Bone marrow (tissue), 2 donors: ENCODE results near the gene ZNF385D.

Experiments used
- DNase-seq, 2 donors: peaks; one replicate each; lab custom pipeline; 2025; lab: John Stamatoyannopoulos, UW

ZNF385D gene, protein sequence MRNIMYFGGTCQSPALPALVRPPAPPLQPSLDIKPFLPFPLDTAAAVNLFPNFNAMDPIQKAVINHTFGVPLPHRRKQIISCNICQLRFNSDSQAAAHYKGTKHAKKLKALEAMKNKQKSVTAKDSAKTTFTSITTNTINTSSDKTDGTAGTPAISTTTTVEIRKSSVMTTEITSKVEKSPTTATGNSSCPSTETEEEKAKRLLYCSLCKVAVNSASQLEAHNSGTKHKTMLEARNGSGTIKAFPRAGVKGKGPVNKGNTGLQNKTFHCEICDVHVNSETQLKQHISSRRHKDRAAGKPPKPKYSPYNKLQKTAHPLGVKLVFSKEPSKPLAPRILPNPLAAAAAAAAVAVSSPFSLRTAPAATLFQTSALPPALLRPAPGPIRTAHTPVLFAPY

DNA sequence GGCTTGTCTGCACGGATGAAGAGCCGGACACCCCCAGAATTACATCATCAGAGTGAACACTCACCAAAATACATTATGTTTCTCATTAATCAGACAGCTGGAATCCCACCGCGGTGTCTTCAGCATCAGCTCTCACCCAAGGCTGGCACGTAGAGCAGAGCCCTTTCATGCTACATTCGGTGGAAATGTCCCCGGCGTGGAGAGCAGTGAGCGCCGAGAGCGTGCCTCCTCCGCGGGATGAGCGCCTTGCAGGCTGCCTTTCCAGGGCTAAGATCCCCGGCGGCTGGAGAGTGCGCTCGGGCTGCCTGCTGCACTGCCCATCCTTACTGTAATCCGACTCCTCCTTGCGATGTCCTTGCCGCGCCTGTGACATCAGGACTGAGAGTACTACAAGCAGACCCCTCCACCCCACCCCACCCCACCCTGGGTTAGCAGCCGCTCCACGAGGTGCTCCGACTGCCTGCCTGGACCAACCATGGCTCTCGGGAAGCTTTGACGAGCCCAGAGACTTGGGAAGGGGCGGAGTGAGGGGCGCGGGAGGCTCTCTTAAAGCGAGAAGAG is at the start of gene ZNF385D:
TSS of gene ZNF385D (minus strand) at position 380 of the 561 bp plus-strand sequence. CDS start at position 86, 294 bp downstream.
- DNase-seq = no peak

DNA sequence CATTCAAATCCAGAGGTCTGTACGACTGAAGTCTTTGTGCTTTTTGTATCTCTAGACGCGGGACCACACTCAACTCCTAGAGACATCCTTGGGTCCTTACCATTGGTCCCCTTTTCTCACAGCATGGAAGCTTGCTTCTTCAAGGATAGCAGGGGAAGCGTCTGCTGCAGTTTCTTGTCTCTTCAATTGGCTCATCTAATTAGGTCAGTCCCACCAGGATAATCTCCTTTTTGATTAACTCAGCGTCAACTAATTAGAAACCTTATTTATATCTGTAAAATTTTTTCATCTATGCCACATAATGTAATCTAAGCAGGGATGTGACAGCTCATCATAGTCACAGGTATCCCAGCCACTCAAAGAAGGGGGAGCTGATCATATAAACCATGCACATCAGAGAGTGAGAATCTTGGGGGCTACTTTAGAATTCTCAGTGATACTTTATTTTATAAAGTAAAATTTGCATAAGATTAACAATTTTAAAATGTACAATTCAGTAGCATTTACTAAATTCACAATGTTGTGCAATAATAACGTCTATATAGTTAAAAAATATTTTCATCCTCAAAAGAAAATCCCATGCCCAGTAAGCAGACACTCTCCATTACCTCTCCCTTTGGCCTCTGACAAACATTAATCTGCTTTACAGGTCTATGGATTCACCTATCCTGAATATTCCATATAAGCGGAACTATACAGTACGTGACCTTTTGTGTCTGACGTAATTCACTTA is 47.5 kb upstream of the ZNF385D start:
- no peak for DNase-seq

DNA sequence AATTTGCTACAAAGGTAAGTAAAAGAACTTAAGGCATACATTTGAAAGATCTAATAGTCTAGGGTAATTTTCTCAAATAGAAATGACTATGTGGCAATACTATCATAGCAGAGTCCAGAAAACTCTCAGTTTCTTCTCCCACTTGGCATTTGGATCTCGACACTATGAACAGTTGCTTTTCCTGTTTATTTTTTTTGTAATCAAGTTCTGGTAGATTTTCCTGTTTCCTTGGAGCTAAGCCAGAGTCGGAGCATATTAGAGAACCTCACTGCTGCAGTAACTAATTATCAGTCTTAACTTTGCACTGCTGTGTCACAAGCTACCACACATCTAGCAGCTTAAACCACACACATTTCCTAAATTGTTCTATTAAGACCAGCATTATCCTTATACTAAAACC is 44.9 kb upstream of the ZNF385D start:
- DNase-seq = no peak

DNA sequence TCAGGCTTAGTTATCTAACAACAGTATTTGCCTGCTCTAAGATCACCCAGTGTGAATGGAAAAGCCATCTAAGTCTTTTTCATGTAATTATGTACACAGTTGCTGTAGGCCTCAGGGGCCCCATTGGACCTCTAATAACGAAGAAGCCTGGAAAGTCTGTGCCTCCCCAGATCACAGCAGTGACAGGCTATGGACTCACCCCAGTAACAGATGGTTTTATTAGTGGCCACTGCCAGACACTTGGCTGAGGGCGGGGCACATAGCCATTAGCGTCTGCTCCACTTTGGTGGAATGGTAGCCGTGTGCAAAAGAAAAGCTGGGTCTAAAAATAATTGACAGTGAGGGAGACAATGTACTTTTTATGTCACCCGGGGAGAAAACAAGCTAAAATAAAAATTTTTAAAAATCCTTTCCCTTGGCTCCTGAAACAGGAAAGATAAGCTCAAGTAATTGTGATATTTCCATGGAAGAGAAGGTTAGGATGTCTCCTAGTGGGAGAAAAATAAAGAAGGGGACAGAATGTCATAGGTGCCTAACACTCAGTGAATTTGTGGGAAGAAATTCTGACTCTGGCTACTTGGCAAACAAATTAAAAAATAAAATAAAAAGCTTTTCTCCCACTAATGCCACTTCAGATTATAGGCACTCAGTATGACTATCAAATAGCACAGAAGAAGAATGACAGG is 44.3 kb upstream of the ZNF385D start:
- DNase-seq = no peak

DNA sequence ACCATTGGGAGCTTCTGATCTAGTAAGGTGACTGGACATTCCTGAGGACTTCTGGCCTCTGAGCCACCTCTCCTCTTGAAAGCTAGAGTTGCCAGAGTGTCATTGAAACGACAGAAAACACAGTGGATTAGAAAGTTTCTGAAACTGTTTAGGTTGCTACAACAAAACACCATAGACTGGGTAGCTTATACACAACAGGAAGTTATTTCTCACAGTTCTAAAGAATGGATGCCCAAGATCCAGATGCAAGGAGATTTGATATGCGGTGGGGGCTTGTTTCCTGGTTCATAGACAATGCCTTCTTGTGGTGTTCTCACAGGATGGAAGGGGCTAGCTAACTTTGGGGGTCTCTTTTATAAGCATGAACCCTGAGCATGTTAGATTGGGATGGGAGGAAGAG is 43.3 kb upstream of the ZNF385D start:
- no peak for DNase-seq

DNA sequence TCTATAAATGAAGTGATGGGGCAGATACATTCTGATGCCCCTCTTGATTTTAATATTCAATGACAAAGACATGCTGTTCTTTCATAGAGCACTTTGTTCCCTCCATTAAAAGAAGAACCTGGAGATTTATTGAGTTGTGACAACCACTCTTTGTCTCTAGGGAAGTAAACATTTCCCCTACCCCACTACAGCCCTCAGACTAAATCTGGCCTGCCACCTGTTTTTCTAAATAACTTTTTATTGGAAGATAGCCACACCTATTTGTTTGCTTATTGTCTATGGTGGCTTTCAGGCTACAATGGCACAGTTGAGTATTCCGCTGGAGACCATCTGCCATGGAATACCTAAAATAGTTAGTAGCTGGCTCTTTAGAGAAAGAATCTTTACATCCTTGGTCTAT is 41.2 kb upstream of the ZNF385D start:
- no peak for DNase-seq

DNA sequence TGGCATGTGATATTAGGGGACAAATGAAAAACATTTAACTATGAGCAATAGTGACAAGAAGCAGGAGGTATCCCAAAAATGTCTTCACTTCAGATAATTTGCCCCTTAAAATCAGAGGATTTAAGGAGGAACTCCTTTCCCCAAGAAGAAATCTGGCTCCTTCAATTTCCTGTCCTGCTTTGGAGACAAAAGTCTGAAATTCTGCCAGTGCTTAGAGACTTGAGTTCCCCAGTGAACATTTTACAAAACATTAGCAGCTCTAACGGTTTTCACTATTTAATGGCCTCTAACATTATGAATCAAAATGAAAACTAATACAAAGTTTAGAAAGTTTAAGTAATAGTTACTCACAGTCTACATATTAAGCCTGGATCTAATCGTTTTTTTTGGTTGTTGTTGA is 40.3 kb upstream of the ZNF385D start:
- no peak for DNase-seq

DNA sequence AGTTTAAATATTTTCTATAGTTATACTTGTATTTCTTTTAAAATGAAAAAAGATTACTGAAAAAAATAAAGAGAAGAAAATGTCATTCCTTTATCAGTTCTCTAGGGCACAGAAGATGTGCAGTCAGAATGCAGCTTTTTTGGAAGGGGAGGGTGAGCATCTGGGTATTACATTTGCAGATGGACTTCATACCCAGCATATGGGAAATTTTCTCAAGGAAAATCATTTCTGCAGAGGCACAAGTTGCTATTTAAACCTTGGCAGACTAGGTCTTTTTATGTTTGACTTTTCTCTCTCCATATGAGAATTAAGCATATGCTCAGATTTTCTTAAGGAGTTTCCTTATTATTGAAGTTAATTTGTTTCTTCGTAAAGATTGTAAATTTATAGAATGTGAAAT is 39.5 kb upstream of the ZNF385D start:
- DNase-seq = no peak

DNA sequence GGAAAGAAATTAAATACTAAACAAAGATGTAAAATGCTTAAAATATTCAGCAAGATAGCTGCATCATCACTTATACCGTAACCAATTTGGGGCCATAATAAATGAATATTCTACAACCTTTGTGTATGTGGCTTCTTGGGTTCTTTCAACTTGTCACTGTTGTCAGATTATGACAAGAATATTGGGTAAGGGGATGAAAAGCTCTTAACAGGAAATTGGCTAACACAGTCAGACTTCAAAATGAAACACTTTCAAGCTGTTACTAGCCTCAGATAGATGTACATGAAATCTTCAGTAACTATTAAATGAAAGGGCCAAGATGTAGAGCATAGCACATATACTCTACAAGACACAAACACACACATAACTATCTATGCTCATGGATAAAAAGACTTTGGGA is 38.7 kb upstream of the ZNF385D start:
- no peak for DNase-seq

DNA sequence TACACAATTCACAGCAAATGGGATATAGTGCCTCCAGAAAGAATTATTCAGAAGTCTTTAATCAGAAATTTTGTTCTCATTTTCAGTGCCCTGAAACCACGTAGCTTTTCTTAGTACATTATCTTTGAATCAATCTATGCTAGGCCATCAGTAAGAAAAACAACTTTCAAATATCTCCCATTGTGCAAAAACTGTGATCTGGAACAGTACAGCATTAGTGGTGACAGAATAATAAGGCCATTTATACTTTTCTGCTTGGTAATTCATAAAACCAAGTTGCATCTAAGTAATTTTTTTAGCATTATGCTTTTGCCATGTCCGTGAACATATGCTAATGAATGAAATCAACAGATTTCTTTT is 35.4 kb upstream of the ZNF385D start:
- no peak for DNase-seq

DNA sequence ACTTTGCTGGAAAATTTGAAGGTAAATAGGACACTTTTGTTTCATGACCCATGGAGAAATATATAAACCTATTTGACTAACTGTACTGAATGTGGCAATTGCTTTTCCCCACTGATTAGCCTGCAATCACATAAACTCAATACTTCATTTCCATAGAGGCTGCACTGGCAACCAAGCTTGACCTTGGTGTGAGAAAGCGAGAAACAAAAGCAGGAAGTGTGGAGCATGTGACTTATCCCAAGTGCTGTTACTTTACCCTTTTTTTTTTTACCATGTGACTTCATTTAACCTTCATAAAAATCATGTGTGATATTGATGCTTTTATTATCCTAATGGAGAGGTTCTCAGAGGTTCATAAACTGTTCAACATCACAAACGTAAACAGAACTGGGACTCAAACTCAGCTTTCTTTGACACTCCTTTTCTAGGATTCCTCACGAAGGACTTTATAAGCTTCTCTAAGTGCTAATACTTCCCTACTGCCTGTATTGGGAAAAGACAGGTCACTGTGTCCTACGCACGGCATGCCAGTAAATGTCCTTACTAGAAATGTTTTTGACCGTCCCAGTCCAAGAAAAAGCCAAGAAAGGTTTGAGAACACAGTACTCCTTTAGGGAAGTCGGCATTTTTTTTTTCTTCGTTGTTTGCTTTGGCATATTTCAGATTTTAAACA is 34.9 kb upstream of the ZNF385D start:
- no peak for DNase-seq

DNA sequence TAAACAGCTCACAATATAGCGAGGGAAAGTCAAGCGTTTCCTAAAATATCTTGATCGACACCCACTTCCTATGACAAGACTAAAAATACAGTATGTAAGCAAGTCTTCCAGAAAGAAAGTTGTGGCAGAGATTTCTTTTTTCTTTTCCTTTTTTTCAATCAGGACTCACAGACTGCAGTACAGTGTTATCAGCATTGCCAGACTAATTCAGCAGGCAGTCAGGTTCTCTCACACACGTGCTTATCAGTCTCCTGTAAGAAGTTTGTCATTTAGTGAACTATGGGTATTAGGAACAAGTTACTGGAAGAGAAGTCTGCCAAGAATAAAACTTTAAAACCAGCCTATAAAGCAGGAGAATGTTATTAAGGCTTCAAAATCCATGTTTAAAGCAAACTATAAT is 32.8 kb upstream of the ZNF385D start:
- DNase-seq = no peak

DNA sequence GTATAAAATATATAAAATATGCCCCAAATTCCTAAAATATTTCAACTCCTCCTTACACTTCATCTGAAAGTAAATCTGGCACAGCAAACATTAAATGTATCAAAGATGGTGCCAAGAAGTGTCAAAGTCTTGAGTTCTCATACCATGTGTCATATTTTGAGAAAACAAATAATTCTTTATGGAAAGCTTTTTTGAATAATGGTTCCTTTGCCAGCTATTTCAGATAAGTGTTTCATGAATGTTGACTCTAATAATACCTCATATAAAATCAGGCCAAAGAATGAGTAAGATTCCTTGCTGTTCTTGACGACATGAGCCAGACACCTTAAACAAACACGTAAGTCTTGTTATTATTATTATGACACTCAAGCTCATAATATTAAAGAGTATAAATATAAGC is 30.3 kb upstream of the ZNF385D start:
- no peak for DNase-seq

DNA sequence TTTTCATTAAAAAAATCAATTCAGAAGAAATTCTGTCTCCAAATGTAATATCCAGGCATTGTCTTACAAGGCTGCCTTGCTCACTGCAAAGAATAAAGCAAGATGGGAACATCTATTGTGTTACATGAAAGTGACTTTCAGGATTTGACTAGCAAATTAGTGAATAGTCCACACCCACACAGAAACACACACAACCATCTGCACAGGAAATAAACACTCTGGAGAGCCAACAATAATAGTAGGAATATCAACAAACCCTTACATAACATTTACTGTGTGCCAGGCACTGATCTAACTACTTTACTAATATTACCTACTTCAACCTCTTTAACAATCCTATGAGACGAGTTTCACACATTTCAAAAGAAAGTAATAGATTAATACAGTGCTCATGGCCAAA is 28.9 kb upstream of the ZNF385D start:
- DNase-seq = no peak

DNA sequence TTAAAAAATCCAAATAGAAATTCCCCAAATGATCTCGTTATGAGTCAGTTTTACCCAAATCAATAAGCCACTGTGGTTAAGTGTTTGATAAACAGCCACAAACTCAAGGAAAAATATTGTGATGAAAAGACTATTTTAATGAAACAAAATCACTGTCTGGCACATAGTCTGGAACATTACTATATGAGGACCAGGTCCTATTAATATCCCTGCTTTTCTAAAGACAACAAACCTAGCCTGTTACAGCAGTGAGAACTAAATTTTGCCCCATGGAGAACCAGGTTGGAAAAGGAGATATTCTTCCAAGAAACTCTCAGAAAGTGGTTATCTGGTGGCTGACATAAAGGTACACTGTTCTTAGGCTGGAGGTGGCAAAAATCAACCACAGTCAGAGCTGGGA is 27.7 kb upstream of the ZNF385D start:
- no peak for DNase-seq

DNA sequence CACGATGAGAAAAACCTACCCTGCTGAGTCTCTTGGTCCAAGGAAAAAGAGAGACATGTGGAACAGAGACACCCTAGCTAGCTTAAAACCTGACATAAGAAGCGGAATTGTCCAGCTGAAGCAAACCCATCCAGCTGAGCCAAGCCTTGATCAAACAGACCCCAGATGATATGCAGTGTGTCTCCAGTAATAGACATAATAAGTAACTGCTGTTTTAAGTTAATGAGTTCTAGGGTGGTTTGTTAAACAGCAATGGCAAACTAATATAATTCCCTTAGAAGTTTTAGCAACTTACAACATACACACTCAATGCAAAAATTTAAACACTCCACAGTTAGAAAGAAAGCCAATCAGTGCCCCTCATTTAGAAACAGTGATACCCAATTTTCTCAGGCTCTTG is 26.8 kb upstream of the ZNF385D start:
- DNase-seq = no peak

DNA sequence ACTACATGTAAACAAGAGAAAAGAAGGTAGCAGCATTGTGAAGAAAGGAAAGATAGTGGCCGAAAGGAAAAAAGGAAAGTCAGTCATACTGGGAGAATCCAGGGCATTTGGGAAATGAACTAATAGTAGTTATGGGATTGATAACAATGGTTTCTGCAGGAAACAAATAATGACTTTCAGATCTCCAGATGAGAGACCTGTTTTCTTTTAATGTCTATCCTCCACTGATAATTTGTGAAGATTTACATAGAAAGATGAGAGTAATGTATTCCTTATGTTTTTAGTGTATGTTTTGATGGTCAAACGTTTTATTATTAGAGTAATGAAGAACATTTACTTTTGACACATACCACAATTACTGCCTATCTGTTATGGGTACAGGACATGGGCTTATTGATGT is 15.0 kb upstream of the ZNF385D start:
- no peak for DNase-seq

DNA sequence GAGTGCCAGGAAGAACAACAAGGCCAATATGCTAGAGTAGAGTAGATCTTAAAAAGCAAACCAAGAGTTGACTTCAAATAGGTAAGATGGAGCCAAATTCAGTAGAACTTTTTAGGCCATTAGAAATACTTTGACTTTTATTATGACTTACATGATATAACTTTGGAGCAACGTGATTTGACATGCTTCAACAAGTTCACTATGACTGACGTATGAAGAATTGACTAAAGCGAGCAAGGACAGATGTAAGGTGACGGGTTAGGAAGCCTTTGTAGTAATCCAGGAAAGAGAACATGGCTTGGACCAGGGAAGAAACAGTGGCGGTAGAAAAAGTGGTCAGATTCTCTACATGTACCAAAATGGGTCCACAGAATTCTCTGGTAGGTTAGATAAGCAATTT is 4.9 kb upstream of the ZNF385D start:
- DNase-seq = no peak

DNA sequence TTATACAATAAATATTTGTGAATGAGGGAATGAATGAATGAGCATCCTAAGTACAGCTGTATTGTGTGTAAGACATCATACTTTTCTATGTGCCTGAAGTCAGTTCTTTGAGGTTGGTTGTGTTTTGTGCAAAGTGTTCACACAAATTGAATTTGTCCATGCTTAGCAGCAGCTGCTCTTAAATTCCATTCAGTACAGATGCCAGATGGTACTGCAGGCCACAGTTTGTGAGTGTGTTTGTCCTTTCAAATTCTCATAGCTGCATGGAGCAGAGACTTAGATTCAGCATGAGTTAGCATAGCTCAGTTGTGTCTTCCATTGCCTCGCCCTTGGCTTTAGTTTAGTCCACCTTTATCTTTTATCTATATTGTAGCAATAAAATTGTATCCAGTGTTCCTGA is 3.8 kb upstream of the ZNF385D start:
- no peak for DNase-seq

DNA sequence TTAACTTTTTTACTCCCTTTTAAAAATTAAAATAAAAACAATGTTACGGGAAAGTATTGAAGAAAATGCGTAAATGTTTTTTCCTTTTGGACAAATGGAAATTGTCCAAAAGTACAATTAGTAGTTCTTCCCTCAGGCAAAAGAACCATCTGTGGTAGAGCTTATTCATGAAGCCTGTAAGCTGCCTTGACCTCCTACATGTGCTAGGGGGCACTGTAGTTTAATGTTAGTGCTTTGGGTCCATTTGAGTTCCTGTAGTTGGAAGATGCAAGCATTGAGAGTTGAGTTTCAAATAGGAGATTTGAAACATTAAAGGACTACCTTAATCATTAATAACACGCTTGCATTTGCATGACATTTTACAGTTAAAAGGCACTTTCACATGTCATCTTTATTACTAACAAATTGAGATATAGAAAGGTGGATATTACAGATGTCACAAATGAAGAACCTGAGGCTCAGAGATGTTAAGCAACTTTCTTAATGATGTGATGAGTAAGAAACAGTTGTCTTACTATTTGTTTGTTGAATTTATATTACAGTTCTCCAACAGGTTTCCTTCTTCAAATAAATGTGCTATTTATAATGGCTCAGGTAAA is 1.8 kb upstream of the ZNF385D start:
- DNase-seq = no peak

DNA sequence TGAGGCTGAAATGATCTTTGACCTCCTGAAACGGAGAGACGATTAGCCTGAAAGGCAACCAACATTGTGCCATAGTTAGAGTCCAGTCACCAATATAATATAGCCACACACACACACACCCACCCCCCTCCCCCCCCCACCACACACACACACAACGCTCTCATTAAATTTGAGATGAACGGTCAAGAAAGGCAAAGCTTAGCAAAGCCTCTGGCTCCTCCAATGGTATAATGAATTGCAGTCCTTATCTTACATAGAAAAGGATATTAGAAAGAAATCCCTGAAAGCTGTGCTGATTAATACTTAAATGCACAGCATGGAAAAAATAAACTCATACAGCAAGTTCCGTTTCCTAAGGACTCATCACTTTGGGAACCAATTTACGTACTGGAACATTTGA is 876 bp upstream of the ZNF385D start:
- no peak for DNase-seq
